Sigmoid colon (tissue), 4 donors: ENCODE data around the gene GLI3.

ENCODE experiments used
- EP300 ChIP-seq, 4 donors: sonication (generic); formaldehyde crosslinking; IDR thresholded peaks; one replicate each; pipeline ENCODE4 v1.6.1; 2017; ENCODE audit warnings: antibody characterized with exemption in 4 of 4
- POLR2A ChIP-seq, 2 donors: fragments of 450-650 bp; IDR thresholded peaks; one replicate each; pipeline ENCODE4 v1.6.1; 2016; ENCODE audit warnings: antibody characterized with exemption in 2 of 2, mild to moderate bottlenecking in 2 of 2, moderate library complexity in 2 of 2
- POLR2AphosphoS5 ChIP-seq, 4 donors: sonication (generic); formaldehyde crosslinking; IDR thresholded peaks; one replicate each; pipeline ENCODE4 v1.6.1; 2017; ENCODE audit warnings: antibody characterized with exemption in 4 of 4
- TF ChIP-seq, protein P1 (sequence below), 4 experiments: fragments of 450-650 bp in 3 of 4; fragments of 200-600 bp in 1 of 4; IDR thresholded peaks; one replicate each; pipeline ENCODE4 v1.5.1; 2016 to 2019; ENCODE audit warnings: antibody characterized with exemption in 4 of 4, mild to moderate bottlenecking in 3 of 4, moderate library complexity in 2 of 4

DNA sequence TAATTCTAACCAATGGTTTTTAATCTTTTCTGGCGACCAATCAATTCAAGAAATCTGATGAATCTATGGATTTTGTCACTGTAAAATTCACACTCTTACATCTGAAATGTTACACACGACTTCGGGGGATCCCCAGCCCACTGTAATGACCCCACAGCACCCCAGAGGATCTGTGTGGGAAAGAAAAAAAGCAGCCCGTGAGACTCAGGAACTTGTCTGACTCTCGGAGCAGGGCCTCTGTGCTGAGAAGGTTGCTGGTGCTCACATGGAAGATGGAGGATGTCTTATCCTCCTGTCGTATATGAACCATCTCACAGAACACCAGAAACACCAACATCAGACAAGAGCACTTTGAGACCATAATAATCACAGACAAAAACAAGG, 305.8 kb downstream of the GLI3 start:
- TF ChIP-seq POLR2A (IDR thresholded peaks at IDR 0.05) (no peak), POLR2AphosphoS5 (IDR thresholded peaks at IDR 0.05) (no peak), EP300 (IDR thresholded peaks at IDR 0.05) (no peak)
- TF ChIP-seq, protein P1, sequence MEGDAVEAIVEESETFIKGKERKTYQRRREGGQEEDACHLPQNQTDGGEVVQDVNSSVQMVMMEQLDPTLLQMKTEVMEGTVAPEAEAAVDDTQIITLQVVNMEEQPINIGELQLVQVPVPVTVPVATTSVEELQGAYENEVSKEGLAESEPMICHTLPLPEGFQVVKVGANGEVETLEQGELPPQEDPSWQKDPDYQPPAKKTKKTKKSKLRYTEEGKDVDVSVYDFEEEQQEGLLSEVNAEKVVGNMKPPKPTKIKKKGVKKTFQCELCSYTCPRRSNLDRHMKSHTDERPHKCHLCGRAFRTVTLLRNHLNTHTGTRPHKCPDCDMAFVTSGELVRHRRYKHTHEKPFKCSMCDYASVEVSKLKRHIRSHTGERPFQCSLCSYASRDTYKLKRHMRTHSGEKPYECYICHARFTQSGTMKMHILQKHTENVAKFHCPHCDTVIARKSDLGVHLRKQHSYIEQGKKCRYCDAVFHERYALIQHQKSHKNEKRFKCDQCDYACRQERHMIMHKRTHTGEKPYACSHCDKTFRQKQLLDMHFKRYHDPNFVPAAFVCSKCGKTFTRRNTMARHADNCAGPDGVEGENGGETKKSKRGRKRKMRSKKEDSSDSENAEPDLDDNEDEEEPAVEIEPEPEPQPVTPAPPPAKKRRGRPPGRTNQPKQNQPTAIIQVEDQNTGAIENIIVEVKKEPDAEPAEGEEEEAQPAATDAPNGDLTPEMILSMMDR (IDR thresholded peaks at IDR 0.05) = no peak
